C1 segment of cervical spinal cord (tissue), 14 donors: ENCODE results near the gene IQUB.
"Not testable (repeated sequence)": the region's sequence is repeated elsewhere in the genome, so short reads cannot be mapped to it uniquely, and the experiment has no call there.

Experiments used
- DNase-seq, 14 donors: peaks; one replicate each; lab custom pipeline; 2025; lab: John Stamatoyannopoulos, UW

The IQUB gene

DNA sequence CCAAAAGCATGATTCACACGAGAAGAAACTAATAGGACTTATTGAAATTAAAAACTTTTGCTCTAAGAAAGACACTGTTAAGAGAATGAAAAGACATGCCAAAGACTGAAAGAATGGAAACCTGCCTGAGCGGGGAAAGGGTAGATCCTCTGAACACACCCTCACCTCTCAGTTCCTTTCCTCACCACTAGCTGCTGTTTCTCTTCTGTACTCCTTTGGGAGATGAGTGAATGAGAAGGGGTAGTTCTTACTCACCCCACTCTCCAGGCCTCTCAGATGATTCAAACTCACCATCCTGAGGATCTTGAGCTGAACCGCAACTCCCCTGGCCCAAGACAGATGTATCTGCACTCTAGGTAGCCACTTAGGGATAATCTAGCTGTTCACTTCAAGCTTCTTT lies 41.9 kb downstream of the IQUB start:
- DNase-seq: no peak

GRCh38 chr7:123485721-123486120 lies 48.7 kb downstream of the IQUB start:
- no peak for DNase-seq

- DNase-seq: no peak
These were observed 49.2 kb downstream of the IQUB start for GRCh38 chr7:123485187-123485586.

DNA sequence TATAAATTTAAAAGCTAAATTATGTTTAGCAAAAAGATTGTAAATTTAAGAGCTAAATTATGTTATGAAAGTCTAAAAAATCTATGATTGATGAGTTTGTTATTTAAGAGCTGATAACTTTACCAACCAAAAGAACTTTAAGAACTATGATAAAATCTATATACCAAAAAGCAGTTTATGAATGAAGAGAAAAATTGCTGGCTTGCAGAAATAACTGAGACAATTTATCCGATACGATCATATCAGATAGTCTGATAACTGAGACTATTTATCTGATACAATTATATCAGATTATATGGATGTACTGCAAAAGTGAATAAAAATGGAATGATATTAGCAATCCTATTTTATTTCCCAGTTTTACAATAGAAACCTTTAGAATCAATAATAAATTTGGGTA lies 50.2 kb downstream of the IQUB start:
- no peak for DNase-seq

- DNase-seq: no peak
These were observed 54.3 kb downstream of the IQUB start for GRCh38 chr7:123480107-123480506.

DNA sequence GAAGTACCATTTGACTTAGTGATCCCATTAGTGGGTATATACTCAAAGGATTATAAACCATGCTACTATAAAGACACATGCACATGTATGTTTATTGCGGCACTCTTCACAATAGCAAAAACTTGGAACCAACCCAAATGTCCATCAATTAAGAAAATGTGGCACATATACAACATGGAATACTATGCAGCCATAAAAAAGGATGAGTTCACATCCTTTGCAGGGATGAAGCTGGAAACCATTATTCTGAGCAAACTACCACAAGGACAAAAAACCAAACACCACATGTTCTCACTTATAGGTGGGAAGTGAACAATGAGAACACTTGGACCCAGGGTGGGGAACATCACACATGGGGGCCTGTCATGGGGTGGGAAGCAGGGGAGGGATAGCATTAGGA lies 56.3 kb downstream of the IQUB start:
- not testable (repeated sequence) for DNase-seq

DNA sequence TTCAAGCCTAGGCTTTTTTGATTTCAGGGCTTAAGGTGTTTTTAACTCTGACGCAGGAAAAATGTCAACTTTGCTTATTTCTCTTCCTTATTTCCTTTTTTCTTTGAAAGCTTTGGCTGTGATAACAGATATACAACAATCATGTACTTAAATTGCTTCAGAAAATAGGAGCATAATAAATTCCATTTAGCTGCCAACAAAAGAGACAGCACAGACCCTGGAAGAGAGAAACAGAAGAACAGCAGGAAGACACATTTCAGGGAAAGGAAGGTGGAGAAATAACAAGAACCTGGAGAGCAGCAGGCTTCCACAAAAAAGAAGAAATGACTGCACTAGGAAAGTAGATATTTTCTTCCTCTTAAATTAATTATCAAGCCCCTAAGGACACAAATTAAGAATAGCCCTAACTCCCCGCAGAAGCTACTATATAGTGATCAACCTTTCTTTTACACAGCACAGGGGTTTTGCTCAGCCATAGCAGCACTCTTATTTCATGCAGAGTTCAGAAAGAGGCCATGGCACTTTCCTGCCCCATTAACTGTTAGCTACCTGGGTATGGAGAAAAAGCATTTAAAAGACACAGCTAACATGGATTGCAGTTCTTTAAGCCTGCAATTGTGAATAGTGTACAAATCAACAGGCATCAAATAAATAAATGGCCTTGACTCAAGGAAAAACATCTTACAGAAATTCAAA lies 61.5 kb downstream of the IQUB start:
- DNase-seq: peak in 1 of 14 donors; percentile 14

DNA sequence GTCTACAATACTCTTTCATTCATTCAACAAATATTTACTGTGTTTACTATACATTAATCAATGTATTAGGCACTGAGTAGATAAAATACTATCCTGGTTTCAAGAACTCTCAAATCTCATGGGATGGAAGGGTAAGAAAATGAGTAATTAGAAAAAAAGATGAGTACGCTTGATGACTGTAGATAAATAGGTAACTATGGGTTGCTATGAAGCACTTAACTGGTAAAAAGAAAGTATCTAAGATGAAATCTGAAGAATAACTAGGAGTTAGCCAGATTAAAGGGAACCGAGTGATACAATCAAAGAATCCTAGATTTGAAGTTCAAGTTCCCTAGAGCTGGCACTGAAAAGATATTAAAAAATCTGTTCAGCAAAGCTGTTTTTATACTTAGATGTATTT lies 62.1 kb downstream of the IQUB start:
- DNase-seq: no peak

DNA sequence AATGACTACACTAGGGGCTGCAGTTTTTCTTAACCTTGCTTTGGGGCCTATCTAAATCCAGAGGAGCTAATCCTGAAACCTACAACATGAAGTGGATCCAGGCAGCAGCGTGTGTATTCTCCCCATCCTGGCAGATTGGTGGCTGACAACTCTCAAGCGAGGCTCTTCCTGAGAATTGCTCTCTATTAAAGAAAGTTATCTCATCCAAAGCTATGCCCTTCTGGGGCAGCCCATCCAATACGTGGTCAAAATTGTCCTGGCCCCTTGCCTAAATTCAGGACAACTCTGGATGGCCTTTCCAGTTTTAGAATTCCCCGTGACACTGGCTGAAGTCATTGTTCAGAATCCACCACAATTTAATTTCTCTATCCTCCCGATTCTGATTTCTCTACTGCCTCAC lies 66.1 kb downstream of the IQUB start:
- no peak for DNase-seq

GRCh38 chr7:123463890-123464289 lies 70.5 kb downstream of the IQUB start:
- no peak for DNase-seq

DNA sequence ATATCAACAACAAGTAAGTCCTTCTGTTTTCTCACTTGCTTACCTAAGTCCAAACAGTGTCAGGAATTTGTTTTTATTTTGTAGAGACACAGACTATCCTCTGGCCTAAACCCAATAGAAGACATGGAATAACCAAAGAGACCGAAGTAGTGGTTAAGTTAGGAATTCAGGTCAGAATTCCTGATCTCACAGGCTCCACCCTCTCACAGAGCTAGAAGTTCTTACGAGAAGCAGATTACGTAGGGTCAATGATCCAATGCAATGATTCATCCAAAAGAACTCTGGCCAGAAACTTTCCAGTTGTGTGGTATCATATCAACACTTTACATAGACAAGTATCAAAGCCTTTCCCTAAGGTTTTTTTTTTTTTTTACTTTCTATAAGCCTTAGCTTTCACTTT lies 73.8 kb downstream of the IQUB start:
- no peak for DNase-seq

- no peak for DNase-seq
These were observed 78.4 kb downstream of the IQUB start for GRCh38 chr7:123455965-123456470.

- no peak for DNase-seq
These were observed 94.3 kb downstream of the IQUB start for GRCh38 chr7:123440101-123440548.

DNA sequence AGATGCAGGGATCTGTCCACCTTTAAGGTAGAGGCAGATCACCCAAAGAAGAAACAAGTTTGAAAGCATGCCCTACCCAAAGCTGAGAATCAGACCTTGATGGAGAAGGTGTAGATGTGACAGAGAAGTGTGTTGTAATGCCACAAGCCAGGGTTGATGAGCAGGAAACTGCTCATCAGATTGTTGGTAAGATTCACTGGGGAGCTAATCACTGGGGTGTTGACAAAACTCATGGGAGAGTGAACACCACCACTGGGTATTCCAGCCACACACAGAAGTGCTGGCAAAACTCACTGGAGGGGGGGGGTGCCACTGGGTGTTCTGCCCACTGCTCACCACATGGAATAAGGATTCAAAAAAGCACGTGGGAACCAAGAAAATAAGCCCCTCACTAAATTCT lies 95.2 kb downstream of the IQUB start:
- DNase-seq: no peak

DNA sequence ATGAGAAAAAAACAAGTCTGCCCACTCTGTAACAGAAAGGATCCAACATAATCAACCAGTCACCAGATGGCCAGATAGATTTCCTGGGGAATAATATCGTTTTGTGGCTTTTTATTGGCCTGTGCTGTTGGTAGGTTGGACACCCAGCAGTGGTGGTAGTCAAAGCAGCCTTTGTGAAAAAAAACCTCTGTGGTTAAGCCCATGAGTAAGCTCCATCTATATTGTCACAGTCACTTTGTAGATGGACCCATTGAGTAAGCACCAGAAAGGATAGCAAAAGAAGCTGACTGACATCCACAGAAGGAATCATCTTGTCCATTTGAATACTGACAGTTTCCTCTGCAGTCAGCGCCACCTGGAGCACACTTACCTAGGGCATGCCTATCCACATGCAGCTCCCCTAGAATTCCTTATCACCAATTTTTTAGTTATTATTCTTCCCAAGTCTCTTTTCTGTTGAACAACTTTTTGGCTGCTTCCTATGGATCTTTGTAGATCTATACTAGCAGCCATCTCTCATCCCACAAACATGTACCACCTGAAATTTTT lies 96.9 kb downstream of the IQUB start:
- no peak for DNase-seq

DNA sequence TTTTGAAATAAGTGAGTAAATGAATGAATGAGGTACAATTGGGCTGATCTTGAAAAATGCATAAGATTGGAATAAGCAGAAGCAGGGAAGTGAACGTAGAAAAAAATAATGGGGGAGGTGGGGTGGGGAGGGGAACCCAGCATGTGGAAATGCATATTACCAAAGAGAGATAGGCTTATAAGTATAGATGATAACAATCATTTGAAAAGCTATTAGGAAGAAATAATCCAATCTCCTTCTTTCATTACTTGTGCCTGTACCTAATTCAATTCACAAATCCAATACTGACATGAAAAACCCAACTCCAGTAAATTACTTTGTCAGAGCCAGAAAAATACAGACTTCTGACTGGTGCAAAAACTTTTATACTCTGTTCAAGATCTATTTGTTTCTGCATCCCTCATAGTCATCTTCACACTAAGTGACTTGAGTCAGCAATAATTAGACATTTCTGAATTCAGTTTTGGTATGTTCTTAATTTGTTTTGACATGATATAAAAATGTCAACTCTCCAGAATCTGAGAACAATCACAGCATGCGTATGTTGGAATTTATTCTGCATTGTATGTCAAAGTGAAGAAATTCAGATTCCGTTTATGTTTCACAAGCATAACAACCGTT lies 99.2 kb downstream of the IQUB start:
- no peak for DNase-seq

GRCh38 chr7:123433665-123434064 lies 100.7 kb downstream of the IQUB start:
- DNase-seq: peak in 1 of 14 donors; percentile 10

GRCh38 chr7:123432601-123433000 lies 101.8 kb downstream of the IQUB start:
- DNase-seq: no peak

DNA sequence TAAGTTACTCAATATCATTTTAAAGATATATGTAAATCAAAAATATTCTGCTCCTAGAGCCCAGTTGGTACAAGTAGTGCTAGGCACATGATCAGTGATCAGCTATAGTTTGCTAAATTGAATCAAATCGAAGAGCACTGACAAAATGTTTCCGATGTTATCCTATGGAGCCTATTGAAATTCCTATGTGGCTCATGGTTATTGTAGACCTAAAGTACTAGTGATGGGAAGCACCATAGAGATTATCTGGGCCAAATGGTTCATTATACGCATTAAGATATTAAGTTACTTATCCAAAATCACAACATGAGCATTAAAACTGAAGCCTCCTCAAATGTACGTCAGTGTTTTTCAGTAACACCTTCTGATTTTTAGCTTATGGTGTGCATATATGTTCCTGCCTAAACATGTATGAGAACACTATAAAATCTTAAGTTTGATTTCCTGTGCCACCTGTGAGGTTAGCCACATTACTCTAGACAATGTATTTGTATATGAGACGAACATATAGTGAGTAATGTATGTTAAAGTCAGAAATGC lies 103.2 kb downstream of the IQUB start:
- no peak for DNase-seq

- no peak for DNase-seq
These were observed 109.1 kb downstream of the IQUB start for GRCh38 chr7:123425246-123425645.

DNA sequence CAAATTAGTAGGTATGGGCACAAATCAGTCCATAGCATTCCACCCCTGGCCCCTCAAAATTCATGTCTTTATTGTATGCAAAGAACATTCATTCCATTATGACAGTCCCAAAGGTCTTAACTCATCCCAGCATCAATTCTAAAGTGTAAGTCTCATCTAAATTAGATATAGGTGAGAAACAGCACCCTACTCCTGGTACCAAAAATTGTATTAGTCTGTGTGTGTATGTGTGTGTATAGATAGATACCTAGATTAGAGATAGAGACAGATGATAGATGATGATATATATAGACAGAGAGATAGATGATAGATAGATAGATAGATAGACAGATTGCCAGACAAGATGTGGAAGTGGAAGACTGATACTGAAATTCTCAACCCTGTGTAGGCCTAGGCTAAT lies 109.9 kb downstream of the IQUB start:
- no peak for DNase-seq

- DNase-seq: no peak
These were observed 110.8 kb downstream of the IQUB start for GRCh38 chr7:123423622-123424021.

DNA sequence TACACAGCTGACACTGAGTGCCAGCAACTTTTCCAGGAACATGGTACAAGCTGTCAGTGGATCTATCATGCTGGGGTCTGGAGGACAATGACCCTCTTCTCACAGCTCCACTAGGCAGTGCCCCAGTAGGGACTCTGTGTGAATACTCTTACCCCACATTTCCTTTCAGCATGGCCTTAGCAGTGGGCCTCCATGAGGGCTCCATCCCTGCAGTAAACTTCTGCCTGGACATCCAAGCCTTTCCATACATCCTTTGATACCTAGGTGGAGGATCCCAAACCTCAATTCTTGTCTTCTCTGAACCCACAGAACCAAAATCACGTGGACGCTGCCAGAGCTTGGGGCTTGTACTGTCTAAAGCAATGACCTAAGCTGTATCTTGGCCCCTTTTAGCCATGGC lies 116.8 kb downstream of the IQUB start:
- no peak for DNase-seq
